Skin epidermis (tissue), 12 donors: ENCODE data around the gene CNOT10.
"Not testable (repeated sequence)": the region's sequence is repeated elsewhere in the genome, so short reads cannot be mapped to it uniquely, and the experiment has no call there.

Source experiments
- H3K27ac ChIP-seq, 21 experiments: fragments of 200-600 bp; sonication (generic) in 11 of 21; one replicate each; pipeline ENCODE4 v1.5.0; 2020; ENCODE audit warnings: mild to moderate bottlenecking in 3 of 21, inconsistent platforms in 2 of 21, moderate library complexity in 2 of 21
- H3K4me3 ChIP-seq, 7 experiments: fragments of 200-600 bp; sonication (generic) in 2 of 7; one replicate each; pipeline ENCODE4 v1.5.0; 2020; ENCODE audit warnings: inconsistent platforms in 2 of 7, mild to moderate bottlenecking in 2 of 7, moderate library complexity in 1 of 7

Gene CNOT10

GRCh38 chr3:32684800-32685542 is at the start of gene CNOT10:
CNOT10 (plus strand) TSS chr3:32685188; CDS start chr3:32685461, 273 bp downstream.
- Histone ChIP-seq H3K4me3 (peak within 1 kb of the TSS; percentile 72 to 95 (median 91)), H3K27ac (peak within 1 kb of the TSS; percentile 48 to 90 (median 83))

- no peak overlapping the region for H3K4me3 ChIP-seq
- peak overlapping the region in 2 of 21 experiments; percentile 1 to 12 for H3K27ac ChIP-seq
These were observed 44.0 kb upstream of the CNOT10 start for GRCh38 chr3:32640939-32641338.

GRCh38 chr3:32641356-32641755 is 43.6 kb upstream of the CNOT10 start:
- H3K4me3 ChIP-seq = no peak overlapping the region
- H3K27ac ChIP-seq = peak overlapping the region in 2 of 21 experiments; percentile 1 to 12

GRCh38 chr3:32643354-32643753 is 41.6 kb upstream of the CNOT10 start:
- Histone ChIP-seq H3K4me3 (no peak overlapping the region), H3K27ac (no peak overlapping the region)

GRCh38 chr3:32643816-32644215 is 41.2 kb upstream of the CNOT10 start:
- Histone ChIP-seq H3K4me3 (no peak overlapping the region), H3K27ac (no peak overlapping the region)

GRCh38 chr3:32644380-32644779 is 40.6 kb upstream of the CNOT10 start:
- no peak overlapping the region for H3K27ac ChIP-seq
- H3K4me3 ChIP-seq = no peak overlapping the region

GRCh38 chr3:32646761-32647160 is 38.2 kb upstream of the CNOT10 start:
- Histone ChIP-seq H3K4me3 (no peak overlapping the region), H3K27ac (peak overlapping the region in 1 of 21 experiments; percentile 15)

GRCh38 chr3:32652337-32653100 is 32.5 kb upstream of the CNOT10 start:
- not testable (repeated sequence) for H3K4me3 ChIP-seq, H3K27ac ChIP-seq

- H3K27ac ChIP-seq = no peak overlapping the region
- no peak overlapping the region for H3K4me3 ChIP-seq
These were observed 29.8 kb upstream of the CNOT10 start for GRCh38 chr3:32655167-32655566.

- no peak overlapping the region for H3K4me3 ChIP-seq
- no peak overlapping the region for H3K27ac ChIP-seq
These were observed 24.4 kb upstream of the CNOT10 start for GRCh38 chr3:32660634-32661033.

- H3K27ac ChIP-seq = no peak overlapping the region
- no peak overlapping the region for H3K4me3 ChIP-seq
These were observed 22.3 kb upstream of the CNOT10 start for GRCh38 chr3:32662647-32663046.

GRCh38 chr3:32664630-32665075 is 20.3 kb upstream of the CNOT10 start:
- not testable (repeated sequence) for H3K4me3 ChIP-seq

GRCh38 chr3:32667072-32667582 is 17.9 kb upstream of the CNOT10 start:
- H3K4me3 ChIP-seq = no peak overlapping the region
- H3K27ac ChIP-seq = no peak overlapping the region

More at GRCh38 chr3:32664630-32665075, 20.3 kb upstream of the CNOT10 start:
- H3K27ac ChIP-seq = not testable (repeated sequence)

- not testable (repeated sequence) for H3K4me3 ChIP-seq, H3K27ac ChIP-seq
These were observed 15.8 kb upstream of the CNOT10 start for GRCh38 chr3:32669226-32669625.

GRCh38 chr3:32673730-32674129 is 11.3 kb upstream of the CNOT10 start:
- not testable (repeated sequence) for H3K4me3 ChIP-seq, H3K27ac ChIP-seq

GRCh38 chr3:32675164-32675563 is 9.8 kb upstream of the CNOT10 start:
- H3K27ac ChIP-seq = no peak overlapping the region
- no peak overlapping the region for H3K4me3 ChIP-seq

GRCh38 chr3:32675650-32676049 is 9.3 kb upstream of the CNOT10 start:
- no peak overlapping the region for H3K27ac ChIP-seq
- H3K4me3 ChIP-seq = no peak overlapping the region

- Histone ChIP-seq H3K4me3 (no peak overlapping the region), H3K27ac (no peak overlapping the region)
These were observed 3.2 kb upstream of the CNOT10 start for GRCh38 chr3:32681811-32682210.

- Histone ChIP-seq H3K4me3 (peak overlapping the region; percentile 72 to 95 (median 91)), H3K27ac (peak overlapping the region in 20 of 21 experiments; percentile 9 to 90 (median 82))
These were observed 774 bp upstream of the CNOT10 start for GRCh38 chr3:32684029-32684799.
